Keratinocyte (primary cell): ENCODE data around the gene PRPSAP1. TPM values are rescaled to one million over a fixed set of nuclear protein-coding genes. Genes with fewer than 3 reads are reported as not detected.

Experiments used
- DNase-seq: peaks from one replicate; pipeline ENCODE4 v3.0.0-alpha.2; 2011; ENCODE audit warnings: low read depth, missing footprints, low spot score
- FAIRE-seq: peaks from 2 replicates; lab custom pipeline; 2011; peaks lifted over from hg19 to GRCh38; lab: Jason Lieb, UNC
- H2AFZ ChIP-seq: 2 replicates; pipeline ENCODE4 v1.6.0; 2012; ENCODE audit warnings: low read length, control low read depth, inconsistent platforms; ENCODE audit not compliant: control insufficient read depth
- H3K27ac ChIP-seq: 2 replicates; pipeline ENCODE4 v1.5.1; 2011; ENCODE audit warnings: low read length; ENCODE audit not compliant: control insufficient read depth, insufficient read depth
- H3K27me3 ChIP-seq: 3 replicates; pipeline ENCODE4 v1.6.0; 2011; ENCODE audit warnings: low read length; ENCODE audit not compliant: control insufficient read depth, insufficient read depth; ENCODE audit errors: extremely low read depth
- H3K36me3 ChIP-seq, 2 experiments: 2 replicates in 1 of 2; 3 replicates in 1 of 2; pipeline ENCODE4 v1.5.1; 2011; ENCODE audit warnings: low read length in 2 of 2, mild to moderate bottlenecking in 1 of 2; ENCODE audit not compliant: control insufficient read depth in 2 of 2, insufficient read depth in 2 of 2; ENCODE audit errors: extremely low read depth in 1 of 2
- H3K4me1 ChIP-seq: 3 replicates; pipeline ENCODE4 v1.5.1; 2011; ENCODE audit warnings: low read length; ENCODE audit not compliant: control insufficient read depth, insufficient read depth; ENCODE audit errors: extremely low read depth
- H3K4me2 ChIP-seq: 3 replicates; pipeline ENCODE4 v1.6.0; 2011; ENCODE audit warnings: low read depth, low read length; ENCODE audit not compliant: control insufficient read depth, insufficient read depth; ENCODE audit errors: extremely low read depth
- H3K4me3 ChIP-seq, 3 experiments: fragments of 200-600 bp in 1 of 3; sonication (generic) in 1 of 3; 2 replicates in 2 of 3; 3 replicates in 1 of 3; pipeline ENCODE4 v1.5.1; 2011 to 2016; ENCODE audit warnings: low read length in 3 of 3, mild to moderate bottlenecking in 3 of 3, control low read depth in 2 of 3, inconsistent platforms in 1 of 3, low read depth in 1 of 3, mixed read lengths in 1 of 3, mixed run types in 1 of 3, moderate library complexity in 1 of 3; ENCODE audit not compliant: control insufficient read depth in 2 of 3, insufficient read depth in 2 of 3; ENCODE audit errors: extremely low read depth in 1 of 3
- H3K79me2 ChIP-seq: 2 replicates; pipeline ENCODE4 v1.6.0; 2012; ENCODE audit warnings: low read length; ENCODE audit not compliant: control insufficient read depth, insufficient read depth
- H3K9ac ChIP-seq: 3 replicates; pipeline ENCODE4 v1.6.0; 2011; ENCODE audit warnings: low read length; ENCODE audit not compliant: control insufficient read depth, insufficient read depth; ENCODE audit errors: extremely low read depth
- H3K9me1 ChIP-seq: 3 replicates; pipeline ENCODE4 v1.6.0; 2011; ENCODE audit warnings: low read length; ENCODE audit not compliant: control insufficient read depth, insufficient read depth; ENCODE audit errors: extremely low read depth
- H3K9me3 ChIP-seq: 2 replicates; pipeline ENCODE4 v1.5.1; 2012; ENCODE audit warnings: low read depth, low read length; ENCODE audit not compliant: control insufficient read depth
- H4K20me1 ChIP-seq: 3 replicates; pipeline ENCODE4 v1.6.0; 2011; ENCODE audit warnings: low read length; ENCODE audit not compliant: control insufficient read depth, insufficient read depth; ENCODE audit errors: extremely low read depth
- EZH2 ChIP-seq: IDR thresholded peaks from one replicate; pipeline ENCODE4 v1.6.1; 2012; ENCODE audit warnings: inconsistent platforms, mild to moderate bottlenecking, low read length, moderate library complexity
- dilution Hi-C: fragments of 300-500 bp; cut with MboI; formaldehyde crosslinking; loops from one replicate; pipeline ENCODE4 v1.7.0; 2020; ENCODE audit warnings: low sequenced_read_pairs; ENCODE audit not compliant: extremely low pct_ligation_motif_present
- polyA plus RNA-seq, 5 experiments: library from polyadenylated mRNA; depleted of rRNA in 3 of 5; stranded (reverse) in 3 of 5; stranded (forward) in 1 of 5; unstranded in 1 of 5; fragments of >200 nt; gene quantifications; 1 replicate in 1 of 5; 2 replicates in 3 of 5; 3 replicates in 1 of 5; pipeline versions ENCODE4 v1.2.1 to v1.2.3, GENCODE V29; 2011 to 2012; ENCODE audit warnings: missing spikeins in 2 of 5, low read depth in 1 of 5, low replicate concordance in 1 of 5
- TF ChIP-seq, protein P1 (sequence below), 3 experiments: IDR thresholded peaks in 1 of 3; conservative IDR thresholded peaks in 1 of 3; optimal IDR thresholded peaks in 1 of 3; 2 replicates in 2 of 3; 3 replicates in 1 of 3; pipeline versions ENCODE3 to v1.5.1; 2011; ENCODE audit warnings: low read length in 3 of 3, mild to moderate bottlenecking in 3 of 3, moderate library complexity in 2 of 3, control low read depth in 1 of 3, inconsistent platforms in 1 of 3; ENCODE audit not compliant: insufficient read depth in 2 of 3; ENCODE audit errors: extremely low read depth in 1 of 3

The PRPSAP1 gene
- polyA plus RNA-seq, 1 donor (not counting 4 experiments of a cell fraction or from before 2014, with no cell fraction given), result 51.4 TPM

DNA sequence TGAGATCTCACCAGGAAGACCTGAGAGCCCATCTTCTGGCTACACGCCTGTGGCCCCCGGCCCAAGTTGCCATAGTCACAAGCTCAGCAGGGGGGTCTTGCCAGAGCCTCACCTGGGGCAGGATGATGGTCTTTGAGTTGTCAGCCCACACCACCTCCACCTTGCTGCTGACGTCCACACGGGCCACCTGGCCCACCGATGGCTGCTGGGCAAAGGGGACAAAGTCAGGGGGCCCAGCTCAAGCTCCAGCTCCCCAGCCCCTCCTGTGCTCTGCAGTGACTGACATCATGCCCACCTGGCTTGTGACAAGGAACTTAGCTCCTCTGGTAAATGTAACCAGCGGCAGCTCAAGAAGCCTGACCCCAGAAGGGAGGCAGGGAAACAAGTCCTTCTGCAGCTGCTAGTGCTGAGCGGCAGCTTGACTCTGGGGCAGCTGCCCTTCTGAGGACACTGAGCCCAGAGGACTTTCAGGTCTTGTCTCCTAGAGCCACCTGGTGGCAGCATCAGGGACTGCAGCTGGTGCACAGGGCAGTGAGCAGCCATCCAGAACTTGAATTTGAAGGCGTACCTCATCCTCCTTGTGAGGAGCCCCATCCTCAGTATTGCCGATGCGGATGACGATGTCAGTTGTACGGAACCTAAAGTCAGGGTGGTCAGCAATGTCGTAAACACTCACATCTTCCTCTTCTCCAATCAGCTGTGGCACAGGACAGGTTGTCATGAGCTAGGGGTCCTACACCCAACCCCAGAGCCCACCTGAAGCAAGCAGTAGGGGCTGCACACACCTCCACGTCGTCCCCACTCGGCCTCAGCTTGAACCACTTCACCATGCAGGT, 44.2 kb upstream of the PRPSAP1 start:
- Histone ChIP-seq H3K9me3 (no peaks in the 10 kb centered on the region), H3K4me1 (peaks cover 3% of the 10 kb centered on the region), H3K4me2 (no peak overlapping the region), H3K9me1 (no peaks in the 10 kb centered on the region), H3K79me2 (no peaks in the 10 kb centered on the region), H4K20me1 (no peaks in the 10 kb centered on the region), H3K27me3 (no peaks in the 10 kb centered on the region), H3K36me3 (peaks cover 45 to 49% of the 10 kb centered on the region in 2 experiments), H3K4me3 (no peak overlapping the region), H2AFZ (no peak overlapping the region), H3K9ac (no peak overlapping the region), H3K27ac (no peak overlapping the region)
- peak; percentile 45 for DNase-seq
- TF ChIP-seq, protein P1, sequence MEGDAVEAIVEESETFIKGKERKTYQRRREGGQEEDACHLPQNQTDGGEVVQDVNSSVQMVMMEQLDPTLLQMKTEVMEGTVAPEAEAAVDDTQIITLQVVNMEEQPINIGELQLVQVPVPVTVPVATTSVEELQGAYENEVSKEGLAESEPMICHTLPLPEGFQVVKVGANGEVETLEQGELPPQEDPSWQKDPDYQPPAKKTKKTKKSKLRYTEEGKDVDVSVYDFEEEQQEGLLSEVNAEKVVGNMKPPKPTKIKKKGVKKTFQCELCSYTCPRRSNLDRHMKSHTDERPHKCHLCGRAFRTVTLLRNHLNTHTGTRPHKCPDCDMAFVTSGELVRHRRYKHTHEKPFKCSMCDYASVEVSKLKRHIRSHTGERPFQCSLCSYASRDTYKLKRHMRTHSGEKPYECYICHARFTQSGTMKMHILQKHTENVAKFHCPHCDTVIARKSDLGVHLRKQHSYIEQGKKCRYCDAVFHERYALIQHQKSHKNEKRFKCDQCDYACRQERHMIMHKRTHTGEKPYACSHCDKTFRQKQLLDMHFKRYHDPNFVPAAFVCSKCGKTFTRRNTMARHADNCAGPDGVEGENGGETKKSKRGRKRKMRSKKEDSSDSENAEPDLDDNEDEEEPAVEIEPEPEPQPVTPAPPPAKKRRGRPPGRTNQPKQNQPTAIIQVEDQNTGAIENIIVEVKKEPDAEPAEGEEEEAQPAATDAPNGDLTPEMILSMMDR (optimal IDR thresholded peaks at IDR 0.05 in 1 of 3, IDR thresholded peaks at IDR 0.05 in 1 of 3, conservative IDR thresholded peaks at IDR 0.05 in 1 of 3; ENCODE audit: extremely low read depth in 1 of 3, insufficient read depth in 2 of 3, low read length in 3 of 3), result peak; percentile 94 to 99 (median 96)
- no peak for TF ChIP-seq EZH2
- dilution Hi-C loops, result no loop called here
- peak; percentile 92 for FAIRE-seq

DNA sequence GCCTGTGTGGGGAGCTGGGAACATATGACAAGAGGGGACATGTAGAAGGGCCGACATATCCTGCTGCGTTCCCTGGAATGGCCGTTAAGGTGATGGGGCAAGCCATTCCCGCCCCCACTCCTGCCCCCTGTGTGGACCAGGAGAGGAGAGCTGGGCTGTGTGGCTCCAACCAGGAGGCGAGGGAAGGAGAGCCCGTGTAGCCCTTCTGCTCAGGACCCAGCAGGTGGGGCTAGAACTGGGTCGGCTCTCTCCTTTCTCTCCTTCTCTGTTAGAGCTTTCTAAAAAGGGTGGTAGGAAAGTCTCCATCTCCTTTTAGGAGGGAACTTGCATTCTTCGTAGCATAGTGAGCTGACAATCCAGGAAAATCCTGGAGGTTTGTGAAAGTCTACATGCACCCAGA, 43.5 kb upstream of the PRPSAP1 start:
- H3K9me1 ChIP-seq, result no peaks in the 10 kb centered on the region
- no peaks in the 10 kb centered on the region for H3K79me2 ChIP-seq
- no peaks in the 10 kb centered on the region for H3K9me3 ChIP-seq
- H3K4me1 ChIP-seq, result peaks cover 3% of the 10 kb centered on the region
- no peaks in the 10 kb centered on the region for H4K20me1 ChIP-seq
- FAIRE-seq (no peak), DNase-seq (no peak)
- peaks cover 41 to 46% of the 10 kb centered on the region in 2 experiments for H3K36me3 ChIP-seq
- dilution Hi-C loops, result no loop called here
- H3K4me2 ChIP-seq, result no peak overlapping the region
- no peaks in the 10 kb centered on the region for H3K27me3 ChIP-seq
- no peak overlapping the region for H2AFZ ChIP-seq
- no peak overlapping the region for H3K4me3 ChIP-seq
- no peak overlapping the region for H3K9ac ChIP-seq
- TF ChIP-seq, protein P1 (optimal IDR thresholded peaks at IDR 0.05 in 1 of 3, IDR thresholded peaks at IDR 0.05 in 1 of 3, conservative IDR thresholded peaks at IDR 0.05 in 1 of 3; ENCODE audit: extremely low read depth in 1 of 3, insufficient read depth in 2 of 3, low read length in 3 of 3), result no peak
- TF ChIP-seq EZH2, result no peak
- H3K27ac ChIP-seq, result no peak overlapping the region
